ENCODE data around the gene LIN9.

DNA sequence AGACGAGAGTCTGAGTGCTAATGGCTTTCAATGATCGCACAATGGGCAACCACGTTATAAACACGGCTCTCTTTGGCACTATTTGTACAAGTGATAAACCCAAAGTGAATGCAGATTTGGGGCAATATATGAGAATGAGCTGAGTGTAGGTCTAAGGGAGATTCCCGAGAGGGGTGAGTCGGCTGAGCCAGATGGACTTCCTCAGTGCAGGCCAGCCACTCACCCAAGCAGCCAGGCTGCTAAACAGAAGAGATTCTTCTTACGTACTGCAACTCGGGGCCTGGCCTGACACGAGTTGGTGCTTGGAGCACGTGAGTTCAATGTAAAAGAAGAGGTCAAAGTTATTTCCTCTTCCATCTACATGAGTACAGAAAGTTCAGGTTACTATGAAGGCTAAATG is 91.7 kb downstream of the LIN9 start:
- TF ChIP-seq, protein P1, sequence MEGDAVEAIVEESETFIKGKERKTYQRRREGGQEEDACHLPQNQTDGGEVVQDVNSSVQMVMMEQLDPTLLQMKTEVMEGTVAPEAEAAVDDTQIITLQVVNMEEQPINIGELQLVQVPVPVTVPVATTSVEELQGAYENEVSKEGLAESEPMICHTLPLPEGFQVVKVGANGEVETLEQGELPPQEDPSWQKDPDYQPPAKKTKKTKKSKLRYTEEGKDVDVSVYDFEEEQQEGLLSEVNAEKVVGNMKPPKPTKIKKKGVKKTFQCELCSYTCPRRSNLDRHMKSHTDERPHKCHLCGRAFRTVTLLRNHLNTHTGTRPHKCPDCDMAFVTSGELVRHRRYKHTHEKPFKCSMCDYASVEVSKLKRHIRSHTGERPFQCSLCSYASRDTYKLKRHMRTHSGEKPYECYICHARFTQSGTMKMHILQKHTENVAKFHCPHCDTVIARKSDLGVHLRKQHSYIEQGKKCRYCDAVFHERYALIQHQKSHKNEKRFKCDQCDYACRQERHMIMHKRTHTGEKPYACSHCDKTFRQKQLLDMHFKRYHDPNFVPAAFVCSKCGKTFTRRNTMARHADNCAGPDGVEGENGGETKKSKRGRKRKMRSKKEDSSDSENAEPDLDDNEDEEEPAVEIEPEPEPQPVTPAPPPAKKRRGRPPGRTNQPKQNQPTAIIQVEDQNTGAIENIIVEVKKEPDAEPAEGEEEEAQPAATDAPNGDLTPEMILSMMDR (conservative IDR thresholded peaks at IDR 0.05 in 1 of 2, IDR thresholded peaks at IDR 0.05 in 1 of 2; ENCODE audit: low read depth in 1 of 2, low read length in 2 of 2), result no peak
- TF ChIP-seq EZH2 (IDR thresholded peaks at IDR 0.05; ENCODE audit: low read length, missing control alignments), result no peak
